Esophagus mucosa (tissue), 1 donor: ENCODE data around the gene NOTO. TPM values are rescaled to one million over a fixed set of nuclear protein-coding genes. Genes with fewer than 3 reads are reported as not detected.
A peak's percentile ranks its signal among the peaks of the same experiment; 100 is the strongest.

Experiments used
- ATAC-seq: fragments of 200-7000 bp; cut with Tn5 transposase; one replicate; pipeline ENCODE4 v1.9.1; 2020
- total RNA-seq: library from RNA; stranded (reverse); gene quantifications from one replicate; pipeline ENCODE4 v1.2.4, GENCODE V29; 2023
- donor health status: DM: yes; HTN: yes; CAD: no.

Gene NOTO
- total RNA-seq, 1 donor from 2014 or later = not detected

- ATAC-seq = no peak
Measured at GRCh38 chr2:73258913-73259215, 56.5 kb downstream of the NOTO start.

- ATAC-seq = no peak
Measured at GRCh38 chr2:73259276-73259675, 56.9 kb downstream of the NOTO start.

- no peak for ATAC-seq
Measured at GRCh38 chr2:73259704-73260337, 57.4 kb downstream of the NOTO start.

- ATAC-seq = peak; percentile 68
Measured at GRCh38 chr2:73260338-73260984, 58.1 kb downstream of the NOTO start.

Other genes with a start within 250 kb of the NOTO start
- gene SFXN5, start 130.9 kb upstream of the NOTO start, total RNA-seq = 12.2 TPM
- 10.4 TPM for gene RAB11FIP5, start 89.6 kb upstream of the NOTO start, total RNA-seq
- gene SMYD5, start 11.7 kb downstream of the NOTO start, total RNA-seq = 11.7 TPM
- 19.0 TPM for gene PRADC1, start 30.7 kb downstream of the NOTO start, total RNA-seq
- gene CCT7, start 31.7 kb downstream of the NOTO start, total RNA-seq = 253 TPM
- 0.92 TPM for gene FBXO41, start 81.9 kb downstream of the NOTO start, total RNA-seq
- not detected for gene EGR4, start 91.0 kb downstream of the NOTO start, total RNA-seq
- gene ALMS1, start 183.3 kb downstream of the NOTO start, total RNA-seq = 6.7 TPM